DMS153 treated with DMSO at 0.1 percent for 48 hours (cell line): ENCODE data around the gene TBC1D4.

ENCODE experiments used
- DNase-seq: peaks from one replicate; lab custom pipeline; 2025; ENCODE audit not compliant: unreplicated experiment; lab: John Stamatoyannopoulos, UW

TBC1D4 gene

DNA sequence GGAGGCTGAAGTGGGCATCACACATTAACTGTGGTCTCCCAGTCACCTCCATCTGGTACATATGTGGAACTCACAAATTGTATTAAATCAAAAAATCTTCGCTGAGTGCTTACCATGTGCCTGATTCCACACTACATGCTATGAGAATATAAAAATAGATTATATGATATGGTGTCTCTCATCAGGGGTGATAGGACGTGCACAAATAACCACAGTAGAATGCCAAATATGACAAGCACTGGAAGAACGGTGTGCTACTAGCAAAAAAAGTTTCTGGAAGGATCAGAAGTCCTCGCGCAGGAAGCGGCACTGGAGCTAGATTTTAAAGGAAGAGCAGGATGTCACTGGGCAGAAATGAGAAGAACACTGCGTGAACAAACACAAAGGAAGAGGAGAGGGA, 62.3 kb downstream of the TBC1D4 start:
- DNase-seq, result no peak

GRCh38 chr13:75418997-75419396, 63.0 kb downstream of the TBC1D4 start:
- DNase-seq, result no peak

DNA sequence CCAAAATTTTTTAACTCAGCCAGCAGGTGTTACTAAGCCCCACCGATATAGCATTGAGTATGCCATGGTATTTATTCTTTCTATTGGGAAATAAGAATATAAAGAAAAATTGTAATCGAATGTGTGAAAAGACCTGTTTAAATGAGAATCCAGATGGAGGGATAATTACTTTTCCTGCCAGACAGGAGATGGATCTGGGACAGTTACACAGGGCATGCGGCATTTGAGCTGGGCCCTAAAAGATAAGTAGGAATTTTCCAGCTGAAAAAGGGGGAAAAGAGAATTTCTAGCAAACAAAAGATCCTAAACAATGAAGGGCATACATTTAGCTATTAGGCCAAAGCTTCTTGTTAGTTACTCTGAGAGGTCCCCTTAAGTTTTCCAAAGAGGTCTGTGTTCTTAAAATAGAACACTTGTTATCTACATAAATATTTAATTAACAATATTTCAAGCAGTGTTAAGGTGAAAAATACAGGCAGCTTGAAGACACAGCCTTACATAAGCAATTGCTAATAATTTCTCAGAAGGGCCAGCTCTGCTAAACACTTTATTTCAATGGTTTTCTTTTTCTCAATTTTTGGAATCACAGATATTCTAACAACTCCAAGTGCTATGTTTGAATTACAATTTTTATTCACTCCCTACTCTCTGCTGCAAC, 63.7 kb downstream of the TBC1D4 start:
- no peak for DNase-seq

DNA sequence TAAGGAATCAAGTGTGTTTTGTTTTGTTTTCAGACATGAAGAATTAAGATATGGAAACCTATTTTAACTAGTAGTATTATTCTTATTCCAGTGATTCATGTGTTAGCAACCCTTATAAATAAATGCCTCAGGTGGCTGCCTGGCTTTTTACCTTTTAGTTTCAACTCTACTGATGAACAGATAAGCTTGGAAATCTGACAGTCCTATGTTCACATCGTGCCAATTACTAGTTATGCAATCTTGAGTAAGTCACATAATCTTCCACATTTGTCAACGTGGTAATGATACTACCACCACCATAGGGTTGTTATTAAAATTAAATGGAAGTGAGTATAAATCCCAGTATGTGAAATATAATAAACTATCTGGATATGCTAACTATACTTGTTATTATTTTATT, 64.3 kb downstream of the TBC1D4 start:
- DNase-seq, result no peak

GRCh38 chr13:75417012-75417384, 65.0 kb downstream of the TBC1D4 start:
- no peak for DNase-seq

- DNase-seq, result no peak
Measured at GRCh38 chr13:75416327-75417011, 65.5 kb downstream of the TBC1D4 start.

DNA sequence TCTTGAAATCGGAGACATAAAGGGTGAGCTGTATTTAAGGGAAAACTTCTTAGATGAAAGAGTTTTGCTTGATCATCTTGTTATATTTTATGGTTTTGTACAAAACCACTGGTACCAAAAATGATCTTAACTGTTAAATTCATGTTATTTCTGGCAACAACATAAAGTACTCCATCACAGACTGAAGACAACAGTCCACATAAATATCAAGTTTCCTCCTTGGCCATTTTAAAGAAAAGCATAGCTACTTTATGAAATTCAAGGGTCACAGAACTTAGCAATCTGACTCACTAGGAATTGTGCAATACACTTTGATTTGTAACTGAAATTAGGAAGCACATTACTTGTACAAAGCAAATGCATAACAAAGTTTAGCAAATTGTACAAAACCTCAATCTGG, 66.3 kb downstream of the TBC1D4 start:
- DNase-seq, result no peak

- no peak for DNase-seq
Measured at GRCh38 chr13:75415171-75415570, 66.8 kb downstream of the TBC1D4 start.

- DNase-seq, result no peak
Measured at GRCh38 chr13:75414036-75414827, 67.7 kb downstream of the TBC1D4 start.

DNA sequence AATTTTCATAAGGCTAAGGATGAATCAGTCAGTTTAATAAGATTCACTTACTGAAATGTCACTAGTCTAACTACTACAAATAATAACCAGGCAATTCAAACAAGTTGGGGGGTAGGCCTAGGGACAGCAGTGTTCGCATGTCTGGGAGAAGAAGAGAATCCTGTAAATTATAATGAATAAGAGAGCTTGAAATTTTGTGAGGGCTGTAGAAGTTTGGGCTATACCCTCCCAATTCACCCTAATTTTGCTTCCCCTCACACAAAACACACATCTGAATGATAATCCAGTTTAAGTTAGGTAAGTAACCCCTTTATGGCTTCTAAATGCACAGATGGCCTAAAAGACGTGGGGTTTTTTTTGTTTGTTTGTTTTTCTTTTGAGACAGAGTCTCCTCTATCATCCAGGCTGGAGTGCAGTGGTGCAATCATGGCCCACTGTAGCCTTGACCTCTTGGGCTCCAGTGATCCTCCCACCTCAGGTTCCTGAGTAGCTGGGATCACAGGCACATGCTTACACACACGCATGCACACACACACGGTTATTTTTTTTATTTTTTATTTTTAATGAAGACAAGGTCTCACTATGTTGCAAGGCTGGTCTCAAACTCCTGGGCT, 69.9 kb downstream of the TBC1D4 start:
- no peak for DNase-seq

DNA sequence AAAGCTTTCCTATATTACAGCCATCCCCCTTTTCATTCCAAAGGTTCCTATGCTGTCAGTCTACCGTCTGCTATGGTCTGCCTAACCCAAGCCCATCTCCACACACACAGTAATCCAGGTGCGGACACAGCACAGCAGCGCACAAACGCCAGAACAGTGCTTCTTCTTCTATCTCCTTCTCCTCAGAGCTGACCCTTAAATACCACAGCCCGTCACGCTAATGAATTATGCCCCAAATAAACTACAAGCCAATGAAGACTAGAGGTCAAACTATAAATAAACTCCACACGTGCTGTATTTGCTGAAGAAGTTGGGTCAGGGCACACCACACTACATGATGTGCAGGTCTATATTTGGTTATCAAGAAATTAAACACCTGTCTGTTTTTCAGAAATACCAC, 71.8 kb downstream of the TBC1D4 start:
- DNase-seq, result no peak

DNA sequence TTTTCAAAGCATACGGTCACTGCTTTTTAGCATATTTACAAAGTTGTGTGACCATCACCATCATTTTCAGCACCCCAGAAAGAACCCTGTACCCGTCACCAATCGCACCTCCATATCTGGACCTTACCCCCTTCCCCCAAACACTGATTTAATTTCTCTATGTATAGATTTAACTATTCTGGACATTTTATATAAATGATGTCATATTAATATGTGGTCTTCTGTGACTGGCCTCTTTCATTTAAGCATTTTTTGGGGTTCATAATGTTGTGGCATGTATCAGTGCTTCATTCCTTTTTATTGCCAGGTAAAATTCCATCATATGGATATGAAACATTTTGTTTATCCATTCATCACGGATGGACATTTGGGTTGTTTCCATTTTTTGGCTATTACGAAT, 74.0 kb downstream of the TBC1D4 start:
- DNase-seq, result no peak

DNA sequence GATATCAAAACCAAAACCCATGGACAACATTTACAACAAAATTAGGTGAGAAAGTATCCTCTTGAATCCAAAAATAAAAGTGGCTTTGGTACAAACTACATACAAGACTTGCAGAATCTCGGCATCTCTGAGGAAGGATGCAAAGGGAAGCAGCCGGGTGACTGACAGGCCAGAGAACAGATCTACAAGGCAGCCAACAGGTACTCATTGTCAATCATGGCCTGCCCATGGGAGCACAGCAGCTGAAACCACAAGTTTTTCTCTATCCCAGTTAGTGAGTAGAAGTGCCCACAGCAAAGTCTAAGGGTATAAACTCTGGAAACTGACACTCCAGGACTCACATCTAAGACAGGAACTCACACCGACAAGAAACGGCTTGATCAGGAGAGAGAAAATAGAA, 74.5 kb downstream of the TBC1D4 start:
- DNase-seq, result no peak

DNA sequence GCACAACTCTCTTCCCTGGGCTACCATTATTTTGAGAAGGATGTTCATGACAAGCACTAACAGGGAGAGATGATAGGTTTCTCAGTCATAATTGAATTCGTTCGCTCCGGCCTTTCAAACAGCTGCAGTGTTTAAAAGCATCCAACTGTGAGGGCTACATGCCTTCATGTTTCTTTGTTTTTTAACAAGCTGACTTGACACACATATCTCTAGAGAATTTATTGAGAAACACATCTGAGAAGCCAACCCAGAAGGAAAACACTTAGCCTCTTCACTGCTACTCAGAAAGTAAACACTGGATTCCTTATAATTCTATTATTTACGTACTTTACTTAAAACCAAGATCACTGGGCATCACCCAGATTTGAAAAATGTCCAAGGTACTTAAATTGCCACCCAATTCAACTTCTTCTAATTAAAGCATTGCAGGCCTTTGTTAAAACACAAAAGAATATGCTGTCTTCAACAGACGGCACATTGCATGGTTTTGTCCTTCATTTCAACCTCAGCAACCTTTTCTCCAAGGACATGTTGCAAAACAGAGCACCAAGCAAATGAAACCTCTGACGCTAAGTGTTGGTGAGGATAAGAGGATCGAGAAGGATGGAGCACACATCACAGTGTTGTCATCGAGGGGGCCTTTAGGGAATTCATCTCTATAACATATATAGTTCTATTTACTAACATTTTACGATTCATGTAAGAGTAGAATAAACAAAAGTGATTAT, 75.8 kb downstream of the TBC1D4 start:
- no peak for DNase-seq

- DNase-seq, result no peak
Measured at GRCh38 chr13:75404726-75405125, 77.2 kb downstream of the TBC1D4 start.

DNA sequence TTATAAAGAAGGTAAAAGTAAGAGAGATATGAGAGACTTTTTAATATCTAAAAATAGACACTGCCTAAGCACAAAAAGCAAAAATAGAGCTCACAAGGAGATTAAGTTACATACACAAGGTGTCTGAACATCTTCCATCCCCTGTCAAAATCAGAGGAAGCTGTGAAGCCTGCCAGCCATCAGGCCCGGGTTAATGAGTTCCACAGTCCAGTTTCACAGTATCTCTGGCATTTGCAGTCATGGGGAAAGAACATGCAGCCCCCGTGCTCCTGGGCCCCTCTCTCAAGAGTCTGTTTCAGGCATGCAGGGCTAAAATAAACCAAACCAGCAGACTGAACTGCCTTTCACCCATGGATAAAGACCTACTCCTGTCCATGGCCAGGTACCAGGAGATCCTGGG, 79.2 kb downstream of the TBC1D4 start:
- no peak for DNase-seq

GRCh38 chr13:75400775-75401174, 81.2 kb downstream of the TBC1D4 start:
- no peak for DNase-seq

GRCh38 chr13:75399879-75400217, 82.1 kb downstream of the TBC1D4 start:
- DNase-seq, result no peak

DNA sequence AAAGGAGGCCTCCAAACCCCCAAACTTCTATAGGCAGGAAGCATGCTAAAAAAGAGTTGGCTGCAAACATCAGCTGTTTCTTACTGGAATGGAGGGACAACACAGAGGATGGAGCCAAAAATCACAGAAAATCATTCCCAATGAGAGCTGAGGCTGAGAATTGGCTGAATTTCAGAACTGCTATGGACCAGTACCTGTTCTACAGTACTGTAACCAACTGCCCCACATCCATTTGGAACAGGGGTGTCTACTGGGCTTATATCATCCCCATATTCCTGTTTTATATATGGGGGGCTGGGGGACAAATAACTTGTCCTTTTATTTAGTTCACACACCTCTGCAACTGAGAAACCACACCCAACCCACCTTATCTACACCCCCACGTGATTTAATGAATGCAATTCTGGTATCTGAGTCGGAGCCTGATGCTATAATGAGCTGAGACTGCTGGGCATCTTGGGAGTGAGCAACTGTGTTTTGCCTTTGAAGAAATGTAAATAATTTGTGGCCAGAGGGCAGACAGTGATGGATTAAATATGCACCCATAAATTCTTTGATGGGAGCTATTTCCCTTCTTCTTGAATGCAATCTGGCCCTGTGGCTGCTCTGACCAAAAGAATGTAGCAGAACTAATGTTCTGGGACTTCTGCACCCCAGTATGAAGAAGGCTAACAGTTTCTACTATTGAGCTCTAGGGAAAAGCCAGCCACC, 82.6 kb downstream of the TBC1D4 start:
- DNase-seq, result no peak

GRCh38 chr13:75398072-75398471, 83.9 kb downstream of the TBC1D4 start:
- DNase-seq, result no peak

DNA sequence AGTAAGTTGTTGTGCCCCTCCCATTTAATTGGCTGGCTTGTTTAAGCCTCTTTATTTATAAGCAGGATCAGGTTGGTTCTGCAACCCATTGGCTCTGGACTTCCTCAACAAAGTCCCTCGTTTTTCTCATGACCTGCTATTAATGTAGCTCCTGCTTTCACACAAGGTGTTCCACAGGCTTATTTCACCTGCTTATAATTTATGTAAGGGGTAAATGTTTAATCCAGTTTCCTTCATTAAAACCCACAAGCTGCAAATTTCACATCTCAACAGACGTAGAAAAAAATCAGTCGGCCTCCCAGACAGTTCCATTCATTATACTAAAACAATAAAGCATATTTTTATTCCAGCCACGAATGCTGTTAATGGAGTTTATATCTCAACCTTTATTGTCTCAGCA, 86.1 kb downstream of the TBC1D4 start:
- DNase-seq, result no peak
